HG03108 (cell line): ENCODE results near the gene ARHGEF5.
"Not testable (repeated sequence)": the region's sequence is repeated elsewhere in the genome, so short reads cannot be mapped to it uniquely, and the experiment has no call there.

Experiments
- ATAC-seq: cut with Tn5 transposase; IDR thresholded peaks from one replicate; pipeline ENCODE4 v1.9.1; 2021; ENCODE audit warnings: moderate library complexity; ENCODE audit not compliant: unreplicated experiment

The ARHGEF5 gene

GRCh38 chr7:144418931-144419330 is 63.7 kb downstream of the ARHGEF5 start:
- not testable (repeated sequence) for ATAC-seq

- not testable (repeated sequence) for ATAC-seq
Observed at GRCh38 chr7:144427539-144427938, 72.3 kb downstream of the ARHGEF5 start.

GRCh38 chr7:144428431-144428830 is 73.2 kb downstream of the ARHGEF5 start:
- ATAC-seq, result no peak
